HFFc6 (cell line): ENCODE measurements around the gene SNX9. TPM values are rescaled to one million over a fixed set of nuclear protein-coding genes. Genes with fewer than 3 reads are reported as not detected.

Experiments
- DNase-seq: peaks from one replicate; pipeline ENCODE4 v3.0.0-alpha.2; 2018
- H3K27ac Mint-ChIP-seq: 2 replicates; pipeline ENCODE4 v1.8.0; 2020; ENCODE audit warnings: mild to moderate bottlenecking, mixed read lengths
- H3K27me3 Mint-ChIP-seq: 2 replicates; pipeline ENCODE4 v1.8.0; 2021; ENCODE audit warnings: mild to moderate bottlenecking, moderate library complexity, mixed read lengths; ENCODE audit not compliant: insufficient read depth
- H3K36me3 Mint-ChIP-seq: 2 replicates; pipeline ENCODE4 v1.8.0; 2021; ENCODE audit warnings: low read depth, mixed read lengths
- H3K4me1 Mint-ChIP-seq: 2 replicates; pipeline ENCODE4 v1.8.0; 2020; ENCODE audit warnings: low read depth, mixed read lengths
- H3K4me3 Mint-ChIP-seq: 2 replicates; pipeline ENCODE4 v1.8.0; 2020; ENCODE audit warnings: mild to moderate bottlenecking, moderate library complexity, mixed read lengths
- H3K9me3 Mint-ChIP-seq: 2 replicates; pipeline ENCODE4 v1.8.0; 2020; ENCODE audit warnings: mild to moderate bottlenecking, mixed read lengths
- long read RNA-seq: library from polyadenylated mRNA; unstranded; transcript quantifications from one replicate; pipeline ENCODE4 v2.0.0, GENCODE V29; 2019
- total RNA-seq, 6 experiments: library from RNA; stranded (reverse); fragmentation: NEBNext Ultra II Directional; extraction: Animal tissue kit (Norgen Biotek cat#: 25700); gene quantifications; 2 replicates in 1 of 6; 3 replicates in 5 of 6; pipeline ENCODE4 v1.2.3, GENCODE V29; 2021
- TF ChIP-seq, protein P1 (sequence below): fragments of 200-600 bp; sonication (generic); IDR thresholded peaks from 2 replicates; pipeline ENCODE4 v1.5.0; 2021; ENCODE audit warnings: antibody characterized with exemption, mild to moderate bottlenecking

Gene SNX9
- 10 to 100 TPM; 37.2 to 46.6 (median 40.9) TPM for total RNA-seq
- long read RNA-seq, full-length matches to known transcripts, result 41 of 65 reads
- long read RNA-seq, partial matches to known transcripts, result 20 of 65 reads
- long read RNA-seq, other reads (novel, unspliced or antisense), result 4 of 65 reads

- peak; percentile 56 for DNase-seq
- H3K27me3 Mint-ChIP-seq, result peaks cover 5% of the 10 kb centered on the region; the same call in 1 of the 2 replicates
- H3K9me3 Mint-ChIP-seq, result no peaks in the 10 kb centered on the region
Observed at GRCh38 chr6:157823001-157823527, at the start of gene SNX9. Gene SNX9, plus strand, starts transcription at chr6:157823246. Its CDS starts 189 bp downstream, at chr6:157823435.

DNA sequence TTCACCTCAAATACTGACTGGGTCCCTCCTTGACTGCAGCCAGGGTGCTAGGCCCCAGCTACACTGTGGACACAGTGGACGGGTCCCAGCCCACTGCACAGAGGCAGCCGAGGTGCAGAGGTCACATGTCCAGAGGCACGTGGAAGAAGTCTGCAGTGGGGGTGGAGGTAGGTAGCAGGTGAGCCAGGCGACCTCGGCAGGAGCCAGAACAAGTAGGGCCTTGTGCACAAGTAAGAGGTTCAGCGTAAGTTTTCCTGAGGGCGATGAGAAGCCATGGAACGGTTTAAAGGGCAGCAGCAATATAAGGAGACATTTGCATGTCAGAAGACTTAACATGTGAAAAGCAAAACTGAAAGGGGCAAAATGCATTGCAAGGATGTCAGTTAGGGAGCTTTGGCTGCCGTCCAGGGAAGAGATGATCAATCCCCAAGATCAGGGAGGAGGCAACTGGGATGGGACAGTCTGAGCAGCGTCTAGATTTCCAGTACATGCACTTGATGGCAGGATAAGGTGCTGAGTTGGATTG, 49.7 kb upstream of the SNX9 start:
- TF ChIP-seq, protein P1, sequence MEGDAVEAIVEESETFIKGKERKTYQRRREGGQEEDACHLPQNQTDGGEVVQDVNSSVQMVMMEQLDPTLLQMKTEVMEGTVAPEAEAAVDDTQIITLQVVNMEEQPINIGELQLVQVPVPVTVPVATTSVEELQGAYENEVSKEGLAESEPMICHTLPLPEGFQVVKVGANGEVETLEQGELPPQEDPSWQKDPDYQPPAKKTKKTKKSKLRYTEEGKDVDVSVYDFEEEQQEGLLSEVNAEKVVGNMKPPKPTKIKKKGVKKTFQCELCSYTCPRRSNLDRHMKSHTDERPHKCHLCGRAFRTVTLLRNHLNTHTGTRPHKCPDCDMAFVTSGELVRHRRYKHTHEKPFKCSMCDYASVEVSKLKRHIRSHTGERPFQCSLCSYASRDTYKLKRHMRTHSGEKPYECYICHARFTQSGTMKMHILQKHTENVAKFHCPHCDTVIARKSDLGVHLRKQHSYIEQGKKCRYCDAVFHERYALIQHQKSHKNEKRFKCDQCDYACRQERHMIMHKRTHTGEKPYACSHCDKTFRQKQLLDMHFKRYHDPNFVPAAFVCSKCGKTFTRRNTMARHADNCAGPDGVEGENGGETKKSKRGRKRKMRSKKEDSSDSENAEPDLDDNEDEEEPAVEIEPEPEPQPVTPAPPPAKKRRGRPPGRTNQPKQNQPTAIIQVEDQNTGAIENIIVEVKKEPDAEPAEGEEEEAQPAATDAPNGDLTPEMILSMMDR, result no peak
- H3K4me1 Mint-ChIP-seq, result peaks cover 50% of the 10 kb centered on the region
- H3K27me3 Mint-ChIP-seq, result peaks cover 9% of the 10 kb centered on the region
- no peak overlapping the region for H3K27ac Mint-ChIP-seq
- no peaks in the 10 kb centered on the region; the same call in 1 of the 2 replicates for H3K36me3 Mint-ChIP-seq
- peaks cover 7% of the 10 kb centered on the region for H3K9me3 Mint-ChIP-seq
- H3K4me3 Mint-ChIP-seq, result no peak overlapping the region
- DNase-seq, result no peak

More at GRCh38 chr6:157823001-157823527, at the start of gene SNX9:
- peaks cover 16% of the 10 kb centered on the region for H3K36me3 Mint-ChIP-seq
- H3K27ac Mint-ChIP-seq, result peak within 1 kb of the TSS; percentile 99
- H3K4me1 Mint-ChIP-seq, result peaks cover 39% of the 10 kb centered on the region
- H3K4me3 Mint-ChIP-seq, result peak within 1 kb of the TSS; percentile 98
- TF ChIP-seq, protein P1, result 0 out of 2 replicates have a peak, but pooled peaks have one; percentile 1

- no peak for DNase-seq
- H3K27me3 Mint-ChIP-seq, result peaks cover 9% of the 10 kb centered on the region
- H3K4me1 Mint-ChIP-seq, result peaks cover 45% of the 10 kb centered on the region
- no peak overlapping the region for H3K27ac Mint-ChIP-seq
- no peak overlapping the region for H3K4me3 Mint-ChIP-seq
- TF ChIP-seq, protein P1, result no peak
- no peaks in the 10 kb centered on the region; the same call in 1 of the 2 replicates for H3K36me3 Mint-ChIP-seq
- H3K9me3 Mint-ChIP-seq, result peaks cover 7% of the 10 kb centered on the region
Observed at GRCh38 chr6:157774153-157775135, 48.6 kb upstream of the SNX9 start.

DNA sequence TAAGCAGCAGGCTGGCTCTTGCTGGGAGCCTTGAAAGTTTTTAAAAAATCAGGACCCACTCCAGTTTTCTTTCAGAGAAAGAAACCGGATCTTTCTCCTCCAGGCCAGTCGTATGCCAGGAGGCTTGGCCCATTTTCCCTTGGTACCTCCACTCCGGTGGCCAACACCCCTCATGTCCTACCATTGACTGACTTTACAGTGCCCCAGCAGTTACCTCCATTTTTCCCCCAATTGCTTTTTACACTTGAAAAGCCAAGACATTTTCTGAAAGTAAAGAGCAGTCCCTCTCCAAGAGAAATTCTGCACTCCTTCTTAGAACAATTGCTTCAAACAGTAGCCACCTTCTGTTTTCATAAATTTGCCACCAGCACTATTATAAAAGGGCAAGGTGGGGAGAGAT, 47.7 kb upstream of the SNX9 start:
- Mint-ChIP-seq H3K36me3 (no peaks in the 10 kb centered on the region; the same call in 1 of the 2 replicates), H3K4me1 (peaks cover 45% of the 10 kb centered on the region), H3K9me3 (peaks cover 7% of the 10 kb centered on the region), H3K27ac (no peak overlapping the region), H3K4me3 (no peak overlapping the region), H3K27me3 (peaks cover 9% of the 10 kb centered on the region)
- DNase-seq, result no peak
- TF ChIP-seq, protein P1, result no peak

GRCh38 chr6:157777344-157777743, 45.7 kb upstream of the SNX9 start:
- TF ChIP-seq, protein P1, result no peak
- Mint-ChIP-seq H3K27ac (no peak overlapping the region), H3K27me3 (peaks cover 9% of the 10 kb centered on the region), H3K36me3 (no peaks in the 10 kb centered on the region; the same call in 1 of the 2 replicates), H3K4me3 (no peak overlapping the region), H3K4me1 (peaks cover 32% of the 10 kb centered on the region), H3K9me3 (peaks cover 7% of the 10 kb centered on the region)
- no peak for DNase-seq
